Occipital lobe (tissue), 2 donors: ENCODE data around the gene ADGRF5. TPM values are rescaled to one million over a fixed set of nuclear protein-coding genes. Genes with fewer than 3 reads are reported as not detected.

ENCODE experiments used
- DNase-seq: peaks from one replicate; lab custom pipeline; 2025; lab: John Stamatoyannopoulos, UW
- total RNA-seq: library from RNA; depleted of rRNA; stranded (reverse); fragments of >200 nt; gene quantifications from one replicate; pipeline ENCODE4 v1.2.3, GENCODE V29; 2014

The ADGRF5 gene
- total RNA-seq, 1 donor from 2014 or later: 8.0 TPM

DNA sequence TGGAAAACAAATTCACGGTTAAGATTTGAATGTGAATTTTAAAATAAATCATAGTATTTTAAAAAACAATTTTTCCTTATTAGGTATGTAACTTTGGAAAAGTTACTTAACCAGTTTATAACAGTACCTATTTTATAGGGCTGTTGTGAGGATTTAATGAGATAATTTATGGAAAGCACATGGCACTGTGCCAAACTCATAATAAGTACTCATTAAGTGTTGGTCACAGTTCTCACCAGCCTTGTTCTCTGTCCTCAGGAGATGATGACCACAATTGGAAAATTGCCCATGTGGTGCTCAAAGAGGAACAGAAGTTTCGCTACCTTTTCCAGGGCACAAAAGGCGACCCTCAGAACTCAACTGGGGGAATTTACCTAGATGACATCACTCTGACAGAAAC is 88.9 kb downstream of the ADGRF5 start:
- no peak for DNase-seq

DNA sequence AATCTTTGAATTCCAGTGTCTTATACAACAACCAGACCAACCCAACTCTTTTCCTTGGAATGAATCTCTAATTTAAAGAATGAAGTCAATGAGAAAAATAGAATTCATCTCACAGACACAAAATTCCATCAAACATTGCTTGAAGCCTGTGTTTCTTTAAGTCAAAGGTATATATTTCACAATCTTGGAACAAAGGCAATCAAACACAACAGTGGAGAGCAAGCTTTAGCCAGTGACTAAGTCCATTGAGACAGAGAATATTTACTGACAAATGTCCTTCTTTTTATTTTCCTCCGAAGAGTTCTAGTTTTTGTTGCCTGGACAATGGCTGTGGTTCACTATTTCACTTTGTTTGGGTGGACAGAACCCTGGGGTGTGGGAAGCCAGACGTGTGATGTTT is 92.8 kb downstream of the ADGRF5 start:
- DNase-seq: no peak

DNA sequence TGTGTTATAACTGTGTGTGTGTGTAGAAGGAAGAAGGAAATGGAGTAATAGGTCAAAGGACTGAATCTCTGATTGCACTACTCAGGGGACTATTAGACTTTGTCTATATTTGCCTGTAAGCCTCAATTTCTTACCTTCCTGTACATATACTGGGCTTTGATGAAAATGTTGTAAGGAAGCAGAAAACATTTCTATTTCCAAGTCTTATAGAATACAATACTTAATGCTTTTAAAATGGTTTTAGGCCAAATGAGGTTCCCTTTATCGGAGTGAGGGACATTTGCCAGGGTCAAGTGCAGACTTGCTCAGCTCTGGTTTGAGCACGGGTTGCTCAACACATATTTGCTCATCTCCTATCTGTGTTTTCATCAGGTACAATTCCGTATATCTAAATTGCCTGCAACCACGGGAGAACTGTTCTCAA is 100.3 kb downstream of the ADGRF5 start:
- no peak for DNase-seq

DNA sequence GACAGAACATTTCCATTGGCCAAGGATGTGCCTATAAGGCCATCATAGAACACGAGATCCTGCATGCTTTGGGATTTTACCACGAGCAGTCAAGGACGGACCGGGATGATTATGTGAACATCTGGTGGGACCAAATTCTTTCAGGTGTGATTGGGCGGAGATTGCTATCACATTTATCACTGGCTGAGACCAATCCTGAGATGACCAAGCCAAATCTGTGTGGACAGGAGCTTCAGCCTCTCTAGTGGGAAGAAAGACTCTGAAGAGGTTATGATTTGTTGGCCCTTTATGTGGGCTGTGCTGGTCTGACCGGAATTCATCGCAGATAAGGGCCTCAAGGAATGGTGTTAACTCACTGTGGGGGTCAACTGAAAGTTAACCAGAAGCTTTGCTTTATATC is 102.2 kb downstream of the ADGRF5 start:
- no peak for DNase-seq

DNA sequence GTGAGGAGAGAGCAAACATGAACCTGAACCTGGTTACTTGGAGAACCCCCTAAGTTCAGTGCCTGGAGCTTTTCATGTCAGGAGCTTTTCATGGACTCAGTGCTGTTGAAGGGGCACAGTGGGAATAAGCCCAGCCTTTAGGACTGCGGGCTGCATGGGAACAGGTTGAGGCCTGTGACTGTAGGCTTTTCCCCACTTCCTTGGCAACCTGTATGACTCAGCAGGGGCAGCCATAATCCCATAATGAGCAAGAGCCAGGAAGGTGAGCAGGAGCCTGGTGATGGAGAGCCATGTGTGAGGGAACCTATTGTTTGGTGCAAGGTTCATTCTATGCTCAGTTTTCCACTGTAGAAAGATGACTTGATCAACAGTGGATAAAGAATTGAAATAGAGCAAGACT is 105.1 kb downstream of the ADGRF5 start:
- DNase-seq: no peak

DNA sequence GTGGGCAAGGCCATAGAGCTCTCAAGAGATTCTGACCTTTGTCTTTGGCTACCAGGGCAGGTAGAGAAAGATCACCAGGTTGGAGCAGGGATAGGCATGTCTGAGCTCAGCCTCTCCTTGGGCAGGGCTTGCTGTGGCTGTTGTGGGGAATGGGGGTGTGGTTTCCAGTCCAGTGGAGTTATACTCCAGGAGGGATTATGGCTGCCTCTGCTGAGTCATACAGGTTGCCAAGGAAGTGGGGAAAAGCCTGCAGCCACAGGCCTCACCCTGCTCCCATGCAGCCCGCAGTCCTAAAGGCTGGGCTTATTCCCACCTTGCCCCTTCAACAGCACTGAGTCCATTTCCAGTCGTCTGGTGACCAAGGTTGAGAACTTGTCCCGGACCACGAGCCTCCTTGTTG is 106.6 kb downstream of the ADGRF5 start:
- DNase-seq: no peak

GRCh38 chr6:46808806-46809205 is 112.9 kb downstream of the ADGRF5 start:
- DNase-seq: no peak

Other genes starting within 250 kb of the ADGRF5 start
- gene TDRD6, start 234.1 kb downstream of the ADGRF5 start, total RNA-seq: 1.2 TPM
- 4.1 TPM for gene PLA2G7, start 186.6 kb downstream of the ADGRF5 start, total RNA-seq
- 0.16 TPM for gene ANKRD66, start 175.0 kb downstream of the ADGRF5 start, total RNA-seq
- not detected for gene MEP1A, start 128.5 kb downstream of the ADGRF5 start, total RNA-seq
- not detected for gene ADGRF1, start 120.4 kb upstream of the ADGRF5 start, total RNA-seq